NK-92 (cell line): Measurements from ENCODE around the gene CNTNAP2.
"Not testable (repeated sequence)": the region's sequence is repeated elsewhere in the genome, so short reads cannot be mapped to it uniquely, and the experiment has no call there.

Experiments
- DNase-seq: peaks from one replicate; lab custom pipeline; 2025; ENCODE audit not compliant: unreplicated experiment; lab: John Stamatoyannopoulos, UW

Gene CNTNAP2

GRCh38 chr7:147595042-147595441 is 1478.4 kb downstream of the CNTNAP2 start:
- DNase-seq, result no peak

GRCh38 chr7:147598687-147599086 is 1482.1 kb downstream of the CNTNAP2 start:
- not testable (repeated sequence) for DNase-seq

GRCh38 chr7:147605323-147605722 is 1488.7 kb downstream of the CNTNAP2 start:
- no peak for DNase-seq

- no peak for DNase-seq
Measured at GRCh38 chr7:147607157-147607800, 1490.7 kb downstream of the CNTNAP2 start.

- DNase-seq, result no peak
Measured at GRCh38 chr7:147611431-147611830, 1494.8 kb downstream of the CNTNAP2 start.

GRCh38 chr7:147635288-147635687 is 1518.7 kb downstream of the CNTNAP2 start:
- no peak for DNase-seq

GRCh38 chr7:147636553-147636952 is 1520.0 kb downstream of the CNTNAP2 start:
- DNase-seq, result no peak

GRCh38 chr7:147638566-147638965 is 1522.0 kb downstream of the CNTNAP2 start:
- DNase-seq, result no peak

- DNase-seq, result no peak
Measured at GRCh38 chr7:147639037-147639436, 1522.4 kb downstream of the CNTNAP2 start.

GRCh38 chr7:147639751-147640150 is 1523.2 kb downstream of the CNTNAP2 start:
- DNase-seq, result no peak

GRCh38 chr7:147640821-147641220 is 1524.2 kb downstream of the CNTNAP2 start:
- DNase-seq, result no peak

- no peak for DNase-seq
Measured at GRCh38 chr7:147646568-147646967, 1530.0 kb downstream of the CNTNAP2 start.

- DNase-seq, result no peak
Measured at GRCh38 chr7:147650991-147651390, 1534.4 kb downstream of the CNTNAP2 start.

GRCh38 chr7:147651601-147652000 is 1535.0 kb downstream of the CNTNAP2 start:
- DNase-seq, result no peak

GRCh38 chr7:147653456-147653855 is 1536.9 kb downstream of the CNTNAP2 start:
- no peak for DNase-seq

- DNase-seq, result no peak
Measured at GRCh38 chr7:147658392-147658967, 1541.9 kb downstream of the CNTNAP2 start.

GRCh38 chr7:147659036-147659995 is 1542.7 kb downstream of the CNTNAP2 start:
- no peak for DNase-seq

- no peak for DNase-seq
Measured at GRCh38 chr7:147664541-147664940, 1547.9 kb downstream of the CNTNAP2 start.

GRCh38 chr7:147670759-147671158 is 1554.2 kb downstream of the CNTNAP2 start:
- no peak for DNase-seq

GRCh38 chr7:147674705-147675104 is 1558.1 kb downstream of the CNTNAP2 start:
- DNase-seq, result no peak

- no peak for DNase-seq
Measured at GRCh38 chr7:147678943-147679342, 1562.3 kb downstream of the CNTNAP2 start.

GRCh38 chr7:147681530-147681929 is 1564.9 kb downstream of the CNTNAP2 start:
- no peak for DNase-seq
